Endometrium (tissue), 2 donors: ENCODE measurements around the gene PAQR8.
"Not testable (repeated sequence)": the region's sequence is repeated elsewhere in the genome, so short reads cannot be mapped to it uniquely, and the experiment has no call there.

Source experiments
- FAIRE-seq: peaks from 2 replicates; lab custom pipeline; 2012; peaks lifted over from hg19 to GRCh38; lab: Jason Lieb, UNC
- donor health status: control.
- donor health status: control.

PAQR8 gene

DNA sequence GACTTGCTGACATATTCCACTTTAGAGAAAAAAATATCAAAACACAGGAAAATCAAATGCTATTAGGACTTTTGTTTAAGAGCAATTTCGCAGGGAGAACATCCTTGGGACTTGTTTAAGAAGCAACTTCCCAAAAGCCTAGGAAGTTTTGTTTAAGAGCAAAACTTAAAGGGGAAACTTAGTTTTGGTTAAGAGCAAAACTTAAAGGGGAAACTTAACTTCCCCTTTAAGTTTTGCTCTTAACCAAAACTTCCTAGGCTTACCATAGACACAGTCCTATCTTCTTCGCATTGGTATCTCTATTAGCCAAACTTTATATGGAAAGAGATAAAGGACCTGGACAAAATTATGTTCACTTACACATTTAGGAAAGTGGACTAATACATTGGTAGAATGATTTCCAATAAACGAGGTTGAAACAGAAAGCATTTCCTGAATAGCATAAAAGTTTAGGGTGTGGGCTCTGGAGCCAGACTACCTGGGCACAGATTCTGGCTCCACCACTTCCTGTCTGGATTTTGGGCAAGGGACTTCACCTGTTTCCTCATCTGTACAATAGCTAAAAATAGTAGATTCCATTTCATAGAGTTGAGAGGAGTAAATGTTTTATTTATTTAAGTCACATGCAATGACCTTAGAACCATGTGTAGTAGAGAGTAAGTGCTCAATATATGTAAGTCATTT, 15.7 kb downstream of the PAQR8 start:
- no peak for FAIRE-seq

DNA sequence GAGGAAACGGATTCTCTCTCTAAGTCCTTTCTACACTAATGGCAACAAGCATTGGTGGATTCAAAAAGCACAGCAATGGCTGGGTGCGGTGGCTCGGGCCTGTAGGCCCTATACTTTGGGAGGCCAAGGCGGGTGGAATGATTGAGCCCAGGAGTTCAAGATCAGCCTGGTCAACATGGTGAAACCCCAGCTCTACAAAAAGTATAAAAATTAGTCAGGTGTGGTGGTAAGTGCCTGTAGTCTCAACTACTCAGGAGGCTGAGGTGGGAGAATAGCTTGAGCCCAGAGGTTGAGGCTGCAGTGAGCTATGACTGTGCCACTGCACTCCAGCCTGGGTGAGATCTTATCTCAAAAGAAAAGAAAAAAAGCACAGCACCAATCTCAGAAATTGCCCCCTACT, 19.3 kb downstream of the PAQR8 start:
- FAIRE-seq = no peak

DNA sequence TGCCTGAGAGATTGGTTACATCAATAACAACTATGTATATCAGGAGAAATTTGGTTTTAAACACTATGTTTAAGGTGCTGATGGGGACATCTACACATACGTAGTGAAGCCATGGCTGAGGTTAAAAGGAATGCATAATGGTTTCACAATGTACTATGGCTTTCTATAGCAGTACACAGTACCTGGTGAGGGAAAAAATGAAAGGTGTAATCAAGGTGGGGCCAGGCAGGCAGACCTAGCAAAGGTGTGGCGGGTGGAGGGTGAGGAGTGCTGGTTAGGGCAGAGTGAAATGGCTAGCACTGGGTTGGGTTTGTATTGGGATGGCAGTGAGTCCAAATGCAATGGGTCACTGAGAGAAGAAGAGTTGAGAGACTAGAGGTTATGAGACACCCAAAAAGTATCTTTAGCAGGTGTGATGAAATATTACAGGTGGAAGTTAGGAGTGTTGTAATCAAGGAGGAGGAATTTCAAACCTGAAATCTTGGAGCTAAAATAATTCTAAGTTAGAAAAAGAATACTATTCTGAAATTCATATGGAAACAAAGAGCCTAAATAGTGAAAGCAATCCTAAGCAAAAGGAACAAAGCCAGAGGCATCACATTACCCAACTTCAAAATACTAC, 22.3 kb downstream of the PAQR8 start:
- FAIRE-seq = no peak

DNA sequence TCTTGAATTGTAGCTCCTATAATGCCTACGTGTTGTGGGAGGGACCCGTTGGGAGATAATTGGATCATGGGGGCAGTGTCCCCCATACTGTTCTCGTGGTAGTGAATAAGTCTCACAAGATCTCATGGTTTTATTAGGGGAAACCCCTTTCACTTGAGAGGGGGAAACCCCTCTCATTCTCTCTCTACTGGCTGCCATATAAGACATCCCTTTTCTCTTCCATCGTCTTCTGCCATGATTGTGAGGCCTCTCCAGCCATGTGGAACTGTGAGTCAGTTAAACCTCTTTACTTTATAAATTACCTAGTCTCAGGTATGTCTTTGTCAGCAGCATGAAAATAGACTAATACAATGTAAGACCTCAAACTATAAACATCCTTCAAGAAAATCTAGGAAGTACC, 23.1 kb downstream of the PAQR8 start:
- no peak for FAIRE-seq

DNA sequence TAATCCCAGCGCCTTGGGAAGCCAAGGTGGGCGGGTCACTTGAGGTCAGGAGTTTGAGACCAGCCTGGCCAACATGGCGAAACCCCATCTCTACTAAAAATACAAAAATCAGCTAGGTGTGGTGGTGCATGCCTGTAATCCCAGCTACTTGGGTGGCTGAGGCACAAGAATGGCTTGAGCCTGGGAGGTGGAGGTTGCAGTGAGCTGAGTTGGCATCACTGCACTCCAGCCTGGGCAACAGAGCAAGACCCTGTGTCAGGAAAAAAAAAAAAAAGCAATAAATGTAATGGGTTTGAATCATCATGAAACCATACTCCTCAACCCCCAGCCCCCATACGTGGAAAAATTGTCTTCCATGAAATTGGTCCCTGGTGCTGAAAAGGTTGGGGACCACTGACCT, 26.2 kb downstream of the PAQR8 start:
- not testable (repeated sequence) for FAIRE-seq

DNA sequence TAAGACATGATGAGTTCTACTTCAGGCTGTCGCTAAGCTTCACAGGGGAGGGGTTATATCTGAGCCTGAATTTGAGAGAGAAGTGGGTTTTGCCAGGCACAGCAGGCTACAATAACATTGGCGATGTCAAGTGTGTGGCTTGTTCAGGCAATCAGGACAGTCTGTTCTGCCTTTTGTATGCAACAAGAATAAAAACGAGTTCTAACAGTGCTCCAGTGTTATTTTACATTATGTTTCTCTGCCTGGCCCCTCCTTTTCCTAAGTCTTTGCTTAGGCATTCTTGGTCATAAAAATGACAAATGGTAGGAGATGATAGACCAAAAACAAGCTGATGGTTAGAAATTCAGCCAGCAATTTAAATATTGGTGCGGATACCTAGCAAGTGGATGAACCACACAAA, 26.8 kb downstream of the PAQR8 start:
- FAIRE-seq = no peak

DNA sequence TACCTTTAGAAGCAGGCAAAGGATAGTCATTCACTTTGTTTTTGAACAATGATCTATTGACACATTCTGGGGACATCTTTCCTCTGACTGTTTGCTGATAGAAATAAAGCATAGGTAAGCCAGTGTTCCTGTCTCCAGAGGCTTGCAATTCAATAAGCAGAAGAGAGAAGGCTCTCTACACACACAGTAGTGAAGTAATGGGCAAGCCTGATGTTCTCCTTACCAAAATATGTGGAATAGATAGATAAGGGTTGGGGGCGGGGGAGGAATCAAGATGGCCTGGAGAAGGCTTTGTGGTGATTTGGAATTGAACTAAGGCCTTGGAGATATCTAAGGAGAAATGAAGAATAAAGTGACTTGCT, 27.3 kb downstream of the PAQR8 start:
- FAIRE-seq = no peak

DNA sequence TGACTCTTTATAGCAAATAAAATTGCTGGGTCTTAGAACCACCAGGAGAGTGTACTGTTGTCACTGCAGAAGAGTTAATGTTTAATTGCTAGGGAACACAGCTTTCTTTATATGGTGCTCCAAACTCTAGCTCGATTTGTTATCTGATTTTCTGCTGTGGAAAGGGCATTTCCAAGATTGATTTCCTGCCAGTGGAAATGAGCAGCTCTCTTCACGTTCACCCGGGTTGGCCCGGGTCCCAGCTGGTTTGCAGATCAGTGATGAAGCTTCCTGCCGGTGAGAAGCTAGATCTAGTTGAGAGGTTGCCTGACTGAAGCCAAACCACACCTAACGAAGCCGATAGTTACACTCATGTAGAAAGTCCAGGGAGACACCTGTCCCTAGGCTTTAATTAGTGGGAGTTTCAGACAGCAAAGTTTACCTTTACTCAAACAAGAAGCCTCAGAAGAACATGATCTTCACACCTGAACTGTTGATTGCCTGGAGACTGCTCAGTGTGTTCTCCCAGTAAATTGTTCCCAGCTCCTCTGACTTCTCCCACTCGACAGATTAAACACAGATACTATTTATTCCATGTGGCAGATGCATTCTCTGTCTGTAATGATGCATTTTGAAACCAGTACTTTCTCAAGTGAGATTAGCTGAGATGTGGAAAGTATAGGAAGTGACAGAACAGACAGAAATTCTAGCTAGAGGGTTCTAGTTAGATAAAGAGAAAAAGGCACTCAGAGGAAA, 27.8 kb downstream of the PAQR8 start:
- no peak for FAIRE-seq

DNA sequence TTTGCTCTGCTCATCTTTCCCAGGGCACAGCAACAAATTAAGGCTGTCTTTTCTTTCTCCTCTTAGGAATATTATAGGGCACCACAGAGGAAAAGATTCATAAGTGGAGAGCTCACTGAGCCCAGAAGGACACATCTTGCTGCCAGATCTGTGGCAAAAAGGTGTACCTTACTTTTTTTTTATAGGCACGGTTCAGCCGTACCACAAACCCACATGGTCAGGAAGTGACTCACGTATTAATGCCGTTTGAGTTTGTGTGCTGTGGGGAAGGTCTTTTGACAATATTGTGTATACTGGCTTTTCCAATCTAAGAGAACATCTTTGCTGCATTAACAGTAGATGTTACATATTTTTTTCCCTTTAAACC, 28.4 kb downstream of the PAQR8 start:
- no peak for FAIRE-seq

DNA sequence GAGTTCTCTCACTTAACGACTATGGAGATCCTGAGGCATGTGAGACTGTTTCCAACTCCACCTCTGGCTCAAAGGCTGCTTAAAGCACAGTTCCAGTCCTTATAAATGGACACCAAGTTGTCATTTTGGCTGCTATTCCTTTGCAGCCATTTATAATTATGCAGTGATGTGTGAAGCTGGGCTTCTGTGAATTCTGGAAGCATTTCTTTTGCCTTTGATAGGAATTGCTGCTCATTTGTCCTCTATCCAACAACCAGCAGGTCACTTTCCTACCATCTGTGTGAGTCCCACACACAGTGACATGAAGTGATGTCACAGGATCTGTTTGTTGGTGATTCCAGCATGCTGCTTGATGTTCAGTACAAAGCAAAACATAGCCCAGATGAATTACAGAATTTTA, 29.6 kb downstream of the PAQR8 start:
- FAIRE-seq = no peak

DNA sequence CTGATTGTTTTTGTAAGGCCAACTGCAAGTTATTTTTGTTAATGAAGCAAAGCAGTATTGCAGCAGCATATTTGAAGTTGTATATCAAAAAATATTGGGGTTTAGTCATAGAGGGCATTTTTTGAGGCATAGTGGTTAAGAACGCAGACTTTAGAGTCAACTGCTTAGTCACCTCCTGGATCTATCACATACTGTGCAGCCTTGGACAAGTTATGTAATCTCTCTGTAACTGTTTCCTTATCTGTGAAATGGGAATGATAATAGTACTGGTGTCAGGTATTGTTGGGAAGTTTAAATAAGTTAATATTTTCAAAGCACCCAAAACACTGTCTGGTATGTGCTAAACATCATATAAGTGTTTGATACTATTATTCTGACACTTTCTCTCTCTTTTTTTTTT, 31.0 kb downstream of the PAQR8 start:
- no peak for FAIRE-seq

DNA sequence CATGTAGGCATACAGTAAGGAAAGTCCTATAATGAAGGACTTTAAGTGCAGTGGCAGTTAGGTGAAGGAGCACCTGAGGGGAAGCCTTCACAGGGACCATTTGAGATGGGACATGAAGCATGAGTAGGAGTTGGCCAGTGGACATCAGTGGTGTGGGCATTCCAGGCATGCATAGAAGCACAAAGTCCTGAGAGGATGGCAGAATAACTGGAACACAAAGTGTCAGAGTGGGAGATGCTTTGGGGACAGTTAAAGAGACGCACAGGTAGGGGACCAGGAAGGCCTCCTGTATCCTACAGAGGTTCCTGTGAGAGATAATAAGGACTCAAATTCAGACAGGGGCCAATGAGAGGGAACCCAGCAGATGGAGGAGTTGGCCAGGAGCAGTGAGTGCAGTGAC, 31.8 kb downstream of the PAQR8 start:
- no peak for FAIRE-seq

DNA sequence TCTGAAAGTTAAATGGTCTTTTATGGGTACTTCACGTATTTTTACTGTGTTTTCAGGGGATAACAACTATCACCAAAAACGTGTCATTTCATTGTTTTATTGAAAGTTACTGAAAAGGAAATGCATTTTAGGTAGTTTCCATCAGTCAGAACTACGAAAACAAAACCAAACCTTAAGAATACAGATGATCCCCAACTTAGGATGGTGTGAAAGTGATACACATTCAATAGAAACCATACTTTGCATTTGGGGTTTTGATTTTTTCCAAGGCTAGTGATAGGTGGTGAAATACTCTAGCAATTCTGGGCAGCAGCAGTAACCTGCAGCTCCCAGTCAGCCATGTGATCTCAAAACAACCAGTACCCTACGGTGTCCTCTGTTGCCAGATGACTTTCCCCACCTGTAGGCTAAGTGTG, 32.3 kb downstream of the PAQR8 start:
- FAIRE-seq = no peak

DNA sequence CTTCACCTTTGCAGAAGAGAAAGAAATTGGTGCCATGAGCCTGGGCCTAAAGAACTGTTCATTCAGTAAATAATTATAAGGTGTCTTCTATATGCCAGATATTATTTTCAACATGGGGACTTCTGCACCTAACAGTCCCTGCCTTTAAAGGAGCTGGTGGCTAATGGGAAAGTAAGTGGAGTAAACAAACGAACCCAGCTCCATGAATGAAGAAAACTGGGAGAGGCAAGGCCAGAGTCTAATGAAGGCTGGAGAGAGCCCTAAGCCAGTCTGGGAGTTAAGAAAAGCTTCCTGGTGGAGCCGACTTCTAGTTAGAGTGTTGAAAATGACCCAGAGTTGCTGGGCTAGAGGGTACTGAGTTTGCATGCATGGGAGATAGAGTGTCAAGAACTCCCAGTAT, 34.0 kb downstream of the PAQR8 start:
- no peak for FAIRE-seq

DNA sequence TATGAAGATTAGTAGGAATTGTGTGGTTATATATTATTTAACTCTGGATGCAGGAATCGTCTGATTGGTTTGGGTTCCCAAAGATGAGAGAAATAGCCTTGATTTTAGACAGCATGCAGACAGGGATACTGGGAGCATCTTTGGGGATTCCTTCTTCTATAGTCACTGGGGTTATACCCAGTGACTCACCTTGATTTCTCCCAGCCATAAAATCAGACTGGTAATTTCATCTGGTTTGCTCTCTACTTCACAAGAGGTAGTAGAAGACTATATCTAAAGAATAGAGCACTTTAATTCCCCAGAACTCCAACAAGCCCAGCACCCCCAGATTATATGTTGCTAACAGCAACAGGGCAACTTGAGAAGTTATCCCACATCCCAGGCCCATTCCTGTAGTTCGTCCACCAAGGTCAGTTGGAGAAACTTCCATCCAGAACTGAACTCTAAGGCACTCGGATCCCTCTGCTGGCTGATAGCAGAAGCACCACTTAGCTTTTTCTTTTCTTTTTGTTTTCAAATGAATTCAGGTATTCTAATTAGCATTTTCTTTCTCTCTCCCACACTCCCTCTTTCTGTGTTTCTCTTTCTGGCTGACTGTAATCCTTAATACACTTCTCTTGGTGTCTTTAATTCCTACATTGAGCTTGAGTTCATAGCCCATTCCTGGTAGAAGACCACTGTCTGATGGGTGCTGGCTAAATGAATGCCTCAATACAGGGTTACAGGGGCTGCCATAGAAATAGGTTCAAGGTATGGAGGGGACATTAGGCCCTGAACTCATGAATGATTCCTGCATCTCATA, 37.8 kb downstream of the PAQR8 start:
- FAIRE-seq = peak; percentile 18

DNA sequence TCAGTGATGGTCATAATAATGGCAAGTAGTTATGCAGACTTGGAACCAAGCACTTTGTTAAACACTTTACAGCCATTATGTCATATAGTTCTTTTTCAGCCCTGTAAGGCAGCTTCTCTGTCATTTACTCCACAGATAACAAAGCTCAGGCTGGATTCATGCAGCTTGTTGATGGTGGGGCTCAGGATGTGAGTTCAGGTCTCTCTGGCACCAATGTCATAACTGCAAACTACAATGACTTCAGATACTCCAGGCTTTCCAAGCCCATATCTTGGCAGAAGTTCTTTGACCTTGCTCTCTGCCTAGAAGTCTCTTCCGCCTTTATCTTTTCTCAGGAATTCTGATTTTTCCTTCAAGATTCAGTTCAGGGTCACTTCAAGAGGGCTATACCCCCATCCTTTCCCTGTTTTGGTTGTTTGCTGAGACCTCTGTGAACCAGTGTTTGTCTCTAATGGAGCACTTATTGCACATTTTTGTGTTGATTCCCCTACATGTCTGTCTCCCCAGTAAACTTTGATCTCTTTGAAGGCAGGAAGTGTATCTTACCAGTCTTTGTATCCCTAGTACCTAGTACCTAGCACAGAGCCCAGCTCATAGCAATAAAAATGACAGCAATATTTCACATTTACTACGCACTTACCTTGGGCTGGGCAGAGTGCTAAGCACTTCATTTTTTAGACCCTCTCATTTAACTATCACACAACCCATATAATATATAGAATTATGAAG, 38.5 kb downstream of the PAQR8 start:
- FAIRE-seq = no peak

DNA sequence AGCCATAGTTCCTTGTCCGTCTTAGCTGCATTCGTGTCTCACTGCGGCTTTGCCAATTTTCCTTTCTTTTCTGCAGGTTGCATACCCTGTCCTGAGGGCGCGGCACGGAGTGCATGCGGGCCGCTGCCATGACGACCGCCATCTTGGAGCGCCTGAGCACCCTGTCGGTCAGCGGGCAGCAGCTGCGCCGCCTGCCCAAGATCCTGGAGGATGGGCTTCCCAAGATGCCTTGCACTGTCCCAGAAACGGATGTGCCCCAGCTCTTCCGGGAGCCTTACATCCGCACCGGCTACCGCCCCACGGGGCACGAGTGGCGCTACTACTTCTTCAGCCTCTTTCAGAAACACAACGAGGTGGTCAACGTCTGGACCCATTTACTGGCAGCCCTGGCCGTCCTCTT, 41.1 kb downstream of the PAQR8 start:
- FAIRE-seq = no peak

DNA sequence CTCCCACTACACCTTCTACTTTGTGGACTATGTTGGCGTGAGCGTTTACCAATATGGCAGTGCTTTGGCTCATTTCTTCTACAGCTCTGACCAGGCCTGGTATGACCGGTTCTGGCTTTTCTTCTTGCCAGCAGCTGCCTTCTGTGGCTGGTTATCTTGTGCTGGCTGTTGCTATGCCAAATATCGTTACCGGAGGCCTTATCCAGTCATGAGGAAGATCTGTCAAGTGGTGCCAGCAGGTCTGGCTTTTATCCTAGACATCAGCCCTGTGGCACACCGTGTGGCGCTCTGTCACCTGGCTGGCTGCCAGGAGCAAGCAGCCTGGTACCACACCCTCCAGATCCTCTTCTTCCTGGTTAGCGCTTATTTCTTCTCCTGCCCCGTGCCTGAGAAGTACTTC, 41.7 kb downstream of the PAQR8 start:
- no peak for FAIRE-seq

DNA sequence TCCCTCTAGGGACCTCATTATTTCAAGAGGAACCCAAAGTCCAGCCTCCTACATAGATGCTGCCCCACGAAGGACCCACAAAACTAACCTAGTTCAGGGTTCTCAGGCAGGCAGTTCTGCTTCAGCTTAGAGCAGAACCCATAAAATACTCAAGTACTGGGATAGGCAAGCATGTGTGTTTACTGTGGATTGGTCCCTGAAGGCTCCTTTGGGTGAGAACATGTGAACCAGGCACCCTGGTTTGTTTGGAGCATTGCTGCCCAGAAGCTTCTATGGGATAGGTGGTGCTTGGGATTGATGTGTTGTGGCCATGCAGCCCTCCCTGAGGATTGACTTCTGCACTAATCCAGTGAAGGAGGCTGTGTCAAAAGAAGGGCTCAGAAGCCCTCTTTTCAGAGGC, 43.3 kb downstream of the PAQR8 start:
- FAIRE-seq = no peak

DNA sequence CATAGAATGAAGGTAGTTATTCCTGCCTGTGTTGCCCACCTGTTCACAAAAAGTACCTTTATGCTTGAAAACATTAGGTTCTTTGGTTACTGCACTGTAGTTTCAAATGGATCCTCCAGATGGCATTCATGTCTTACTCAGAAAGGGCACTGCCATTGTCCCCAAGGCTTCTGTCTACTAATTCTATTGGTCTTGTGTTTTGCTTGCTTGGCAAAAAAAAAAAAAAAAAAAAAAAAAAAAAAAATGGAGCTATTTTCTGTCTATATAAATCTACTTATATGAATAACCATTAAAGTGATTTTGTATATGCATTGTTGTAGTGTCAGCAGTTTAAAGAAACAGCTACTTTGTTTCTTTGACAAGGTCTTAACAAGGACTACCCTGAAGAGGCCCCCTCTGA, 45.5 kb downstream of the PAQR8 start:
- no peak for FAIRE-seq

DNA sequence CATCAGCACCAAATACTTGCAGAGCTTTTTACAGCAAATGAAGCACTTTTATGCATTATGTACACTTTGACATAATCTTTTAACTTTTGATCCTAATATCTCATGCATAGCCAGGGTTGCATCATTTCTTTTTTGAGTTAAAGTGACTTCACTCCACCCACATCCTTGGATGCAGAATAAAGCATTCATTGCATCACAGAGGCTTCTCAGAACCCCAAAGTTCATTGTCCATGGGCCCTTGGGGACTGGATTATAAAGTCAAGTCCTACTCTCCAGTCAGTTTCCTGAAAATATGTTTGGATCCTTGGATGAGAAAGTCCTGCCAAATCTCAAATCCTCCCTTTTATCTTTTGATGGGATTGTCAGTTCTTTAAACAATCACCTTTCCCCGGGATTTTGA, 47.5 kb downstream of the PAQR8 start:
- FAIRE-seq = no peak

DNA sequence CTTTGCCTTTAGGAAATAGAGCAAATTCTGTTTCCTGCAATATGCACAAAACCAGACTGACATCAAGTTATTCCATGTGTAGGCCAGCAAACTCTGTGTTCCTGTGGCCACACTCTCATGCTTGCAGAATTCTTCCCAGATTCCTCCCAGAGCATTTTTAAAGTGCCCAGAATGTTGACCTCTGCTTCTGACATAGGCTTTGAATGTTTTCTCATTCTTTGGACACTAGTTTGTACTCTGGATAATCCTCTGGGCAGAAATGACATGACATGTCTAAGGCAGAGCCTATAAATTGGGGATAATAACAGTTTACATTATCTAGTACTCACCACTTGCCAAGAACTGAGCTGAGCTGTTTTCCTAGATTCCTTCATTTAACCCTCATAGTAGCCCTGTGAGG, 49.0 kb downstream of the PAQR8 start:
- FAIRE-seq = no peak
